Left lung (tissue), 10 donors: ENCODE data around the gene MAML2. TPM values are rescaled to one million over a fixed set of nuclear protein-coding genes. Genes with fewer than 3 reads are reported as not detected.

ENCODE experiments used
- ATAC-seq: fragments of 200-7000 bp; cut with Tn5 transposase; one replicate; pipeline ENCODE4 v1.9.1; 2020; ENCODE audit warnings: moderate library complexity
- DNase-seq, 4 donors: peaks; one replicate each; pipeline ENCODE4 v3.0.0-alpha.2; 2013 to 2020
- H3K27ac ChIP-seq, 2 donors: fragments of 200-600 bp; sonication (generic) in 1 of 2; one replicate each; pipeline versions ENCODE4 v1.5.0 to v1.8.0; 2020 to 2021
- H3K27me3 ChIP-seq, 2 donors: fragments of 200-600 bp; sonication (generic) in 1 of 2; one replicate each; pipeline versions ENCODE4 v1.5.0 to v1.8.0; 2020 to 2021
- H3K36me3 ChIP-seq, 2 donors: fragments of 200-600 bp; sonication (generic) in 1 of 2; one replicate each; pipeline versions ENCODE4 v1.5.0 to v1.8.0; 2020 to 2021
- H3K4me1 ChIP-seq, 2 donors: fragments of 200-600 bp; one replicate each; pipeline ENCODE4 v1.8.0; 2021
- H3K4me3 ChIP-seq, 2 donors: fragments of 200-600 bp; sonication (generic) in 1 of 2; one replicate each; pipeline versions ENCODE4 v1.5.0 to v1.8.0; 2020 to 2021; ENCODE audit warnings: mild to moderate bottlenecking in 1 of 2
- H3K9me3 ChIP-seq, 2 donors: fragments of 200-600 bp; sonication (generic) in 1 of 2; one replicate each; pipeline versions ENCODE4 v1.5.0 to v1.8.0; 2020 to 2021
- CTCF ChIP-seq, 2 donors: fragments of 200-600 bp; sonication (generic) in 1 of 2; IDR thresholded peaks; one replicate each; pipeline versions ENCODE4 v1.5.0 to v1.8.0; 2021; ENCODE audit warnings: antibody characterized with exemption in 2 of 2
- intact Hi-C, 2 donors: fragments of 100-400 bp; cut with DNase I; formaldehyde crosslinking; loops; one replicate each; pipeline versions ENCODE4 v1.11.2 to v1.14.2; 2022
- polyA plus RNA-seq, 6 donors: library from polyadenylated mRNA; unstranded; fragments of 120-200 nt; gene quantifications; one replicate each; pipeline ENCODE4 v1.2.1, GENCODE V29; 2013; ENCODE audit not compliant: insufficient read length in 6 of 6
- total RNA-seq, 2 donors: library from RNA; stranded (reverse); fragmentation: NEBNext Ultra II Directional; extraction: Animal tissue kit (Norgen Biotek cat#: 25700); gene quantifications; one replicate each; pipeline ENCODE4 v1.2.1, GENCODE V29; 2021
- donor health status: DM: no; HTN: yes; CAD: no.
- donor health status: DM: no; HTN: no; CAD: no.

The MAML2 gene
- total and polyA plus RNA-seq, 8 donors, result 18.7 to 44.0 (median 36.6) TPM

GRCh38 chr11:96037405-96037949, 305.5 kb downstream of the MAML2 start:
- H3K27me3 ChIP-seq, result no peaks in the 10 kb centered on the region
- H3K4me1 ChIP-seq, result peaks cover 7 to 20% of the 10 kb centered on the region in 2 donors
- no peaks in the 10 kb centered on the region for H3K36me3 ChIP-seq
- intact Hi-C loops, result no loop called here
- H3K4me3 ChIP-seq, result no peak overlapping the region
- H3K9me3 ChIP-seq, result no peaks in the 10 kb centered on the region
- peak overlapping the region in 1 of 2 donors; percentile 15 for H3K27ac ChIP-seq
- DNase-seq (no peak), ATAC-seq (peak; percentile 42)
- TF ChIP-seq CTCF (IDR thresholded peaks at IDR 0.05), result no peak

DNA sequence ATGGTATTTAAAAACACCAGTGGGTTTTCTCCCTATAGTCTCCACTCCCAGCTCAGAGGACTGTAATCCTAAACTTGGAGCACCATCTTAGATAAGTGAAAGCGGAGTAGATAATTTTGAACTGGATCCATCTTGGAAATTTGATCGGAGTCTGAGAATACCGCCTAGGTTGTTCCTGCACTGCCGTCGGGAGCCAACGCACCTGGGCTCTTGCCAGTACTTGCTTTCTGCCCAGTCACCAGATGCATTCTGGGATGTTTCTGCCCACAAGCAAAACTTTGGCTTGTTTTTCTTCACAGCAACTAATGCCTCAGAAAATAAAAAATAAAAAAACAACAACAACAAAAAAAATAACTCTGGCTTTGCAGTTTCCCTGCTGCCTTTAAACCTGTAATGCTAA, 306.1 kb downstream of the MAML2 start:
- no peak for TF ChIP-seq CTCF (IDR thresholded peaks at IDR 0.05)
- DNase-seq (no peak), ATAC-seq (no peak)
- no peaks in the 10 kb centered on the region for H3K27me3 ChIP-seq
- no peak overlapping the region for H3K4me3 ChIP-seq
- no peaks in the 10 kb centered on the region for H3K36me3 ChIP-seq
- H3K4me1 ChIP-seq, result peaks cover 7 to 20% of the 10 kb centered on the region in 2 donors
- H3K9me3 ChIP-seq, result no peaks in the 10 kb centered on the region
- peak overlapping the region in 1 of 2 donors; percentile 15 for H3K27ac ChIP-seq
- intact Hi-C loops, result no loop called here

- peak; percentile 9 for ATAC-seq
- no peak for TF ChIP-seq CTCF (IDR thresholded peaks at IDR 0.05)
Observed at GRCh38 chr11:96035740-96036078, 307.3 kb downstream of the MAML2 start.

GRCh38 chr11:96035031-96035739, 307.8 kb downstream of the MAML2 start:
- DNase-seq, result no peak
- H3K9me3 ChIP-seq, result no peaks in the 10 kb centered on the region
- no peaks in the 10 kb centered on the region for H3K27me3 ChIP-seq
- peak; percentile 17 for ATAC-seq
- no peak overlapping the region for H3K4me3 ChIP-seq
- peaks cover 7 to 20% of the 10 kb centered on the region in 2 donors for H3K4me1 ChIP-seq
- H3K36me3 ChIP-seq, result no peaks in the 10 kb centered on the region
- TF ChIP-seq CTCF (IDR thresholded peaks at IDR 0.05), result no peak
- H3K27ac ChIP-seq, result peak overlapping the region; percentile 2 to 50
- intact Hi-C loops, result no loop called here

More at GRCh38 chr11:96035740-96036078, 307.3 kb downstream of the MAML2 start:
- no peak overlapping the region for H3K4me3 ChIP-seq
- peaks cover 7 to 20% of the 10 kb centered on the region in 2 donors for H3K4me1 ChIP-seq
- DNase-seq, result no peak
- H3K9me3 ChIP-seq, result no peaks in the 10 kb centered on the region
- peak overlapping the region; percentile 2 to 50 for H3K27ac ChIP-seq
- no peaks in the 10 kb centered on the region for H3K27me3 ChIP-seq
- intact Hi-C loops, result no loop called here
- no peaks in the 10 kb centered on the region for H3K36me3 ChIP-seq

DNA sequence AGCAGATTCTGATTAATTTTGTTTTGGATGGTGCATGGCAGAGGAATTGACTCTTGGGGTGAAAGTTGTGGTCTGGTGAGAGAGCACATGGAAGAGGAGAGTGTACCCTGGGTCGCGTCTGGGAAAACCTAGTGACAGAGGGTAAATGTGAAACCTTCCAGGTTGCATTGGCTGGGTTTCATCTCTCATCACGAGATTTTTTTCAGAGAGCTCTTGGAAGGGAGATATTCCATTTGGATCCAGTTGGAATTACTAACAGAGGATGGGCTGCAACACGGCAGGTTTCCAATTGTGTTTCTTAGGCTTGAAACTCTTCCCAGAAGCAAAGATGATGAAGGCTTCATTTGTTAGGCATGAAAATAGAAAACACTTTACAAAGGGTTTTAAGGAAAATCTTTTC, 309.4 kb downstream of the MAML2 start:
- Histone ChIP-seq H3K4me3 (no peak overlapping the region), H3K27me3 (no peaks in the 10 kb centered on the region), H3K9me3 (no peaks in the 10 kb centered on the region), H3K4me1 (peaks cover 7 to 20% of the 10 kb centered on the region in 2 donors), H3K36me3 (no peaks in the 10 kb centered on the region), H3K27ac (peak overlapping the region; percentile 15 to 42)
- DNase-seq (no peak), ATAC-seq (peak; percentile 8)
- no peak for TF ChIP-seq CTCF (IDR thresholded peaks at IDR 0.05)
- intact Hi-C loops, result no loop called here
